ENCODE results near the gene IGF2R.

The IGF2R gene

DNA sequence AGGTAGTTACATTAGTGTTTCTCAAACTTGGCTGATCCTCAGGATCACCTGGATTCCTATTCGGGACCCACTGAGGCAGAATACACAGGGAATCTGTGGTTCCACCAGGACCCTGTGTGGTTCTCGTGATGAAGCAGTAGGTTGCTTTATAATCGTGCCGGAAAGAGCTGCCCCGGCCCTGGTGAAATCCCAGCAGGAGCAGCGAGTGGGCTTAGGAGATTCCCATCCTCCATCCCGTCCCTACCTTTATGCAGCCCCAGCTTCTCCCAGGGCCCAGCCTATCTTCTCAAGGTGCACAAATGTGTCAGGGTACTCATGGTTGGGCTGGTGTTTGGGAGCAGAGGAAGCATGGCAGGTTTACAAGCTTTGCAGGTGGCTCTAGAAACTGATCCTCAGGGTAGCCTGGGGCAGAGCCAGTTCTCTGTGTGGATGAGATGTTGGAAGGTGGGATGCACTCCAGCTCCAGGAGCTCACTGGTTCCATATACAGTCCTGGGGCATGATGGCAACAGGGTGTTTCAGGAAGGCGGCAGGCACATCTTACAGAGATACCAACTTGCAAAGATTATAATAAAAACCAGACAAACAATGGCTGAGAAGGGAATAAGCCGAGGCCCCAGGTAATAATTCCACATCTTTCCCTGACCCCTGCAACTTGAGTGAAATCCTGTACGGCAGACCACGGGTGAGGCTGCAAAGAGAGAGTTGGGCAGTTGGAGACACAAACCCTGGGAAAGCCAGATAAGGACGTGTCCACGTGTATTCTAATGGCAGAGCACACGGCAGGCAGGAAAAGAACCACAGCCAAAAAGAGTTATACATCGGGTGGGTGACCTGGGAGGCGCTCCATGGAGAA lies 158.6 kb downstream of the IGF2R start:
- TF ChIP-seq, protein P1, sequence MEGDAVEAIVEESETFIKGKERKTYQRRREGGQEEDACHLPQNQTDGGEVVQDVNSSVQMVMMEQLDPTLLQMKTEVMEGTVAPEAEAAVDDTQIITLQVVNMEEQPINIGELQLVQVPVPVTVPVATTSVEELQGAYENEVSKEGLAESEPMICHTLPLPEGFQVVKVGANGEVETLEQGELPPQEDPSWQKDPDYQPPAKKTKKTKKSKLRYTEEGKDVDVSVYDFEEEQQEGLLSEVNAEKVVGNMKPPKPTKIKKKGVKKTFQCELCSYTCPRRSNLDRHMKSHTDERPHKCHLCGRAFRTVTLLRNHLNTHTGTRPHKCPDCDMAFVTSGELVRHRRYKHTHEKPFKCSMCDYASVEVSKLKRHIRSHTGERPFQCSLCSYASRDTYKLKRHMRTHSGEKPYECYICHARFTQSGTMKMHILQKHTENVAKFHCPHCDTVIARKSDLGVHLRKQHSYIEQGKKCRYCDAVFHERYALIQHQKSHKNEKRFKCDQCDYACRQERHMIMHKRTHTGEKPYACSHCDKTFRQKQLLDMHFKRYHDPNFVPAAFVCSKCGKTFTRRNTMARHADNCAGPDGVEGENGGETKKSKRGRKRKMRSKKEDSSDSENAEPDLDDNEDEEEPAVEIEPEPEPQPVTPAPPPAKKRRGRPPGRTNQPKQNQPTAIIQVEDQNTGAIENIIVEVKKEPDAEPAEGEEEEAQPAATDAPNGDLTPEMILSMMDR (IDR thresholded peaks at IDR 0.05; ENCODE audit: insufficient read depth, low read depth, low read length, missing control alignments) = no peak
- DNase-seq (ENCODE audit: low read depth) = no peak
- no peak overlapping the region for H3K4me3 ChIP-seq (ENCODE audit: low read length)

DNA sequence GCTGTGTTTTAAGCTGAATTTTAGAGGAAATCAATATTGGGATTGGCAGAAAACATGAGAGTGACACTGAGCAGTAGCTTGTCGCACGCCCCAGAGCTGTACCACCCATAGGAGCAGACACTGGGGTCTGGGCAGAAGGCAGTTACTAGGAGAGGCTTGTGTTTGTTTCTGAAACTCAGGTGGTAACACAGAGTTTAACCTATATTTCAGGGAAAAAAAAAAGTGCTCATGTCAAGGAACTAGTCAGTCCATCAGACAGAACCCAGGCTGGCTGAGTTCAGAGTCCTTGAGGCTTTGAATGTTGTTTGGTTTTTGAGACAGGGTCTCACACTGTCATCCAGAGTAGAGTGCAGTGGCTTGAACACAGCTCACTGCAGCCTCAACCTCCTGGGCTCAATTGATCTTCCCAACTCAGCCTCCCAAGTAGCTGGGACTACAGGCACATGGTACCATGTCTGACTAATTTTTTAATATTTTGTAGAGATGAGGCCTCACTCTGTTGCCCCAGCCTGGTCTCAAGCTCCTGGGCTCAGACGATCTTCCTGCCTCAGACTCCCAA lies 159.3 kb downstream of the IGF2R start:
- H3K4me3 ChIP-seq (ENCODE audit: low read length) = no peak overlapping the region
- TF ChIP-seq, protein P1 (IDR thresholded peaks at IDR 0.05; ENCODE audit: insufficient read depth, low read depth, low read length, missing control alignments) = no peak
- no peak for DNase-seq (ENCODE audit: low read depth)

DNA sequence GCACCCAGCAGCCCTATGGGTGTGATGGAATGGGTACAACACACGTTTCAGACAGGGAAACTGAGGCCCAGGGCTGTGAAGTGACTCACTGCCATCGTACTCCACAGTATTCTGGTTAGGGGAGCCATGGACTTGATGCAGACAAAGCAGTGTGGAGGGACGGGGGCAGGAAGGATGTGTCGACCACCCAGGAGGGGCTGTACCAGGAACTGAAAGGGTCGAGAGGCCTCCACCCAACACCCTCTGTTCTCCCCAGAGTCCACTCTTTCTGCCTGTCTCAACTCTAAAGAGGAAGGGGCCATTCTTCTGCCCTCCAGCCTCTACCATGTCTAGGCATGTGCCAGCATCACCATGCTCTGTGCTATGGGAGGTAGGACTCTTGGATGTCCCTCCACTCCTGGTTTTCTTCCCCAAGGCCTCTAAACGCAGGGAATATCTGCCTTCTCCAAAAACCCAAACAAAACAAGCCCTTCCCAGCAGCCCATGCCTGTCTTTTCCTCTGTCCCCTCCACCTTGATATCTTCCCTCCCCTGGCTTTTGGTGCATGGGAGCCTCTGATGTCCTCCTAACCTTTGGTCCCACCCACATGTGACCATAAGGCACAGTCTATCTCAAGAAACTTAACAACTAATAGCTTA lies 160.1 kb downstream of the IGF2R start:
- H3K4me3 ChIP-seq (ENCODE audit: low read length) = no peak overlapping the region
- no peak for DNase-seq (ENCODE audit: low read depth)
- TF ChIP-seq, protein P1 (IDR thresholded peaks at IDR 0.05; ENCODE audit: insufficient read depth, low read depth, low read length, missing control alignments) = no peak

DNA sequence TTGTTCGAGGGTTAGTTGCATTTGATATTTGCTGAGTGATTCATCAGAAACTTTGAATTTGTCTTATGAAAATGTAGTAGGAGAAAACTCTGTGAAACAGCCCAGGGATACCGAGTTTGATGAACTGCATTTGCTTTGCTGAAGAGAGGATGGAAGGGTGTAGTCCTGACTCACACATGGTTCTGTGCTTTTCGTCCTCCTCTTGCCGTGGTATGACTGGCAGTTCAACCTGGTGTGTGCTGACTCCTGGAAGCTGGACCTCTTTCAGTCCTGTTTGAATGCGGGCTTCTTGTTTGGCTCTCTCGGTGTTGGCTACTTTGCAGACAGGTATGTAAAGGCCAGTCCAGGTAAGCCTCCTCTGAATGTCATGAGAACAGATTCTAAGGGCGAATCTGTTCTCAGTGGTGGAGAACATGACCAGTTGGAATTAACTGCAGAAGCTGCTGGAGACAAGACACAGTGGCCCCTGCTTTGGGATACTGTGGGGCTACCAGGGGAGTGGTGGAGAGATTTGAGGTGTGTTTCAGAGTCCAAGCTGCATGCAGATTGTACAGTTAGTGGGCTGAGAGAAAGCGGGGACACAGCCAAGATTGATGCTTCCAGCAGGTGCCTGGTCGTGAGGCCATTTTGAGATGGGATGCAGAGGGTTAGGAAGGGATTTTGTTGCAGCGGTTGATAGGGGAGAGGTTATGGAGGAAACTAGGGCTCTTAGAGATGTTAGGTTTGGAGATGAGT lies 161.2 kb downstream of the IGF2R start:
- TF ChIP-seq, protein P1 (IDR thresholded peaks at IDR 0.05; ENCODE audit: insufficient read depth, low read depth, low read length, missing control alignments) = no peak
- no peak for DNase-seq (ENCODE audit: low read depth)
- no peak overlapping the region for H3K4me3 ChIP-seq (ENCODE audit: low read length)

DNA sequence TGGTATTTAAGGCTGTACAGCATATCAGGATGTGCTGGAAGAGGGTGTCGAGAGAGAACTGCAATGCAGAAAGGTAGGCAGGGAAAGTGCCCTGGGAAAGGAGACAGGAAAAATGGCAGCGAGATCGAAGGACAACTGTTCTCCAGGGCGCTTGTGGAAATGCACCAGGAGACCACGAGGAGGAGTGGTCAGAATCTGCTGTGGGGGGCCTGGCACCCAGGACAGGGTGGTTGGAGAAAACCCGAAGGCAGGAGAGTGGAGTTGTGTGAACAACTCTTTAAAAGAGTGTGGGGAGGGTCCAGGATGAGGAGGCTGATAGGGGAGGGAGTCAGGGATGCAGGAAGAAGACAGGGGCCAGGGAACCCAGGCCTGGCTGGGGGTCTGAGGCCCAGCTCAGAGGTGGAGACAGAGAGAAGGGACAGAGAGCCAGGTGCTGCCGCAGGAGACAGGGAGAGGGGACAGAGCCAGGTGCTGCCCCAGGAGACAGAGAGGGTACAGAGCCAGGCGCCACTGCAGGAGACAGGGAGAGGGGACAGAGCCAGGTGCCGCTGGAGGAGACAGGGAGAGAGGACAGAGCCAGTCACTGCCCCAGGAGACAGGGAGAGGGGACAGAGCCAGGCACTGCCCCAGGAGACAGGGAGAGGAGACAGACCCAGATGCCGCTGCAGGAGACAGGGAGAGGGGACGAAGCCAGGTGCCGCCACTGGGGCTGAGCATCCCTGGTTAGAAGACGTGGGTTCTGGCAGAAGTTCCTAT lies 162.0 kb downstream of the IGF2R start:
- TF ChIP-seq, protein P1 (IDR thresholded peaks at IDR 0.05; ENCODE audit: insufficient read depth, low read depth, low read length, missing control alignments) = no peak

DNA sequence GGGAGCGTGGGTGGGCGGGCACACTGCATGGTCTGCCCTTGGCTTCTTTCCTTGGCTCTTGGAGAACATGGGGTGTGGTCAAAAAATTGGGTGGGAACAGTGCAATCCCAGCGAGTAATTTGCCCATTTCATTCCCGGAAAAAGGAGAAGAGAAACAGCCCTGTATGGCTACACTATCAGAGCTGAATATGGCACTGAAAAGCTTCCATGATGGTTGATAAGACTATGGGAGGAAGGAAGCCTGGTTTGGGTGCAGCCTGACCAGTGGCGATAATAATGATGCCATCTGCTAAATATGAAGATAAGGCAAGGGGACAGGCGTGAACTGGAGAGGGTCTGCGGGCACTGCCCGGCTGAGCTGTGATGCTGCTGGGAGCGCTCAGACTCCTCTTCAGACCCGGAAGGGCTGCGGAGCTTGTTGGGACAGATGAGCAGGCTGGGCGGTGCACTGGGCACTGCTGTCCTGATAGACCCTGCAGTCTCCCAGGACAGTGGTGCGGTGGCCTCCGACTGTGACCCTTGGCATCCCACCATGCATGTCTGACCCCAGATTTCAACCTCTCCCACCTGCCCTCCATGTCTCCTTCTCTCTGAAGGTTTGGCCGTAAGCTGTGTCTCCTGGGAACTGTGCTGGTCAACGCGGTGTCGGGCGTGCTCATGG lies 162.9 kb downstream of the IGF2R start:
- H3K4me3 ChIP-seq (ENCODE audit: low read length) = no peak overlapping the region
- DNase-seq (ENCODE audit: low read depth) = no peak
- TF ChIP-seq, protein P1 (IDR thresholded peaks at IDR 0.05; ENCODE audit: insufficient read depth, low read depth, low read length, missing control alignments) = no peak

More for the DNA sequence above, 162.0 kb downstream of the IGF2R start:
- DNase-seq (ENCODE audit: low read depth) = no peak
- H3K4me3 ChIP-seq (ENCODE audit: low read length) = no peak overlapping the region
